Thoracic aorta (tissue), 2 donors: ENCODE results near the gene BMP8B. TPM values are rescaled to one million over a fixed set of nuclear protein-coding genes. Genes with fewer than 3 reads are reported as not detected.
"Not testable (repeated sequence)": the region's sequence is repeated elsewhere in the genome, so short reads cannot be mapped to it uniquely, and the experiment has no call there.

ENCODE experiments used
- ATAC-seq: fragments of 150-250 bp; one replicate; pipeline ENCODE4 v1.8.0; 2017; ENCODE audit warnings: low read depth; ENCODE audit not compliant: insufficient number of reproducible peaks, low FRiP score
- DNase-seq: peaks from one replicate; pipeline ENCODE4 v3.0.0-alpha.2; 2020; ENCODE audit warnings: low spot score
- H3K27ac ChIP-seq, 2 donors: fragments of 200-600 bp; sonication (generic); 1 replicate in 1 of 2; 2 replicates in 1 of 2; pipeline ENCODE4 v1.5.1; 2016; ENCODE audit warnings: mild to moderate bottlenecking in 2 of 2, moderate library complexity in 2 of 2
- H3K27me3 ChIP-seq: fragments of 200-600 bp; sonication (generic); replicated peaks from 2 replicates; pipeline ENCODE4 v1.6.0; 2016; ENCODE audit warnings: mild to moderate bottlenecking; ENCODE audit not compliant: insufficient read depth
- H3K36me3 ChIP-seq: fragments of 200-600 bp; sonication (generic); one replicate; pipeline ENCODE4 v1.5.1; 2016
- H3K4me1 ChIP-seq, 2 donors: fragments of 200-600 bp; sonication (generic); 1 replicate in 1 of 2; 2 replicates in 1 of 2; pipeline versions ENCODE4 v1.5.1 to v1.6.0; 2016; ENCODE audit warnings: low read depth in 2 of 2, mild to moderate bottlenecking in 1 of 2; ENCODE audit not compliant: control insufficient read depth in 1 of 2
- H3K4me3 ChIP-seq: fragments of 200-600 bp; sonication (generic); 2 replicates; pipeline ENCODE4 v1.5.1; 2016; ENCODE audit warnings: mild to moderate bottlenecking
- H3K9me3 ChIP-seq: fragments of 200-600 bp; sonication (generic); 2 replicates; pipeline ENCODE4 v1.5.1; 2016
- CTCF ChIP-seq: fragments of 200-600 bp; sonication (generic); IDR thresholded peaks from one replicate; pipeline ENCODE4 v1.5.1; 2019; ENCODE audit warnings: antibody characterized with exemption
- total RNA-seq, 2 donors: library from RNA; depleted of rRNA; stranded (reverse); fragments of >200 nt; gene quantifications; one replicate each; pipeline versions ENCODE4 v1.1.0 to v1.2.3, GENCODE V29; 2016

BMP8B gene
- total RNA-seq, 2 donors from 2014 or later, result 0.27 to 2.5 TPM

- DNase-seq (no peak), ATAC-seq (no peak)
- no peaks in the 10 kb centered on the region for H3K36me3 ChIP-seq
- H3K4me1 ChIP-seq, result no peaks in the 10 kb centered on the region
- no peaks in the 10 kb centered on the region for H3K27me3 ChIP-seq
- H3K27ac ChIP-seq, result no peak overlapping the region
- H3K9me3 ChIP-seq, result no peaks in the 10 kb centered on the region
- H3K4me3 ChIP-seq, result no peak overlapping the region
- no peak for TF ChIP-seq CTCF
These were observed 38.5 kb upstream of the BMP8B start for GRCh38 chr1:39827201-39827600.

GRCh38 chr1:39826583-39826982 is 37.9 kb upstream of the BMP8B start:
- Histone ChIP-seq H3K4me1 (no peaks in the 10 kb centered on the region), H3K27me3 (no peaks in the 10 kb centered on the region), H3K36me3 (no peaks in the 10 kb centered on the region), H3K9me3 (no peaks in the 10 kb centered on the region), H3K4me3 (no peak overlapping the region), H3K27ac (no peak overlapping the region)
- ATAC-seq, result no peak
- DNase-seq, result no peak
- TF ChIP-seq CTCF, result no peak

GRCh38 chr1:39825432-39825941 is 36.8 kb upstream of the BMP8B start:
- Histone ChIP-seq H3K36me3 (no peaks in the 10 kb centered on the region), H3K9me3 (no peaks in the 10 kb centered on the region), H3K27me3 (no peaks in the 10 kb centered on the region), H3K4me3 (no peak overlapping the region), H3K27ac (no peak overlapping the region), H3K4me1 (no peaks in the 10 kb centered on the region)
- TF ChIP-seq CTCF, result no peak
- ATAC-seq (no peak), DNase-seq (no peak)

GRCh38 chr1:39823450-39823849 is 34.8 kb upstream of the BMP8B start:
- H3K4me1 ChIP-seq, H3K36me3 ChIP-seq, H3K27me3 ChIP-seq, H3K4me3 ChIP-seq, ATAC-seq, DNase-seq, H3K9me3 ChIP-seq, H3K27ac ChIP-seq: not testable (repeated sequence)

GRCh38 chr1:39822146-39822545 is 33.5 kb upstream of the BMP8B start:
- no peaks in the 10 kb centered on the region for H3K9me3 ChIP-seq
- H3K36me3 ChIP-seq, result no peaks in the 10 kb centered on the region
- no peak for ATAC-seq
- H3K4me1 ChIP-seq, result no peaks in the 10 kb centered on the region
- H3K27ac ChIP-seq, result no peak overlapping the region
- DNase-seq, result no peak
- H3K27me3 ChIP-seq, result no peaks in the 10 kb centered on the region
- H3K4me3 ChIP-seq, result no peak overlapping the region
- TF ChIP-seq CTCF, result no peak

GRCh38 chr1:39819091-39819812 is 30.6 kb upstream of the BMP8B start:
- Histone ChIP-seq H3K27me3 (no peaks in the 10 kb centered on the region), H3K9me3 (no peaks in the 10 kb centered on the region), H3K27ac (no peak overlapping the region), H3K4me3 (no peak overlapping the region), H3K36me3 (no peaks in the 10 kb centered on the region), H3K4me1 (no peaks in the 10 kb centered on the region)
- ATAC-seq (no peak), DNase-seq (no peak)
- no peak for TF ChIP-seq CTCF
